NCI-H460 (cell line): Measurements from ENCODE around the gene NPW. TPM values are rescaled to one million over a fixed set of nuclear protein-coding genes. Genes with fewer than 3 reads are reported as not detected.
A peak's percentile ranks its signal among the peaks of the same experiment; 100 is the strongest.

ENCODE experiments used
- DNase-seq: peaks from one replicate; pipeline ENCODE4 v3.0.0-alpha.2; 2016; ENCODE audit warnings: low read depth; ENCODE audit errors: extremely low read depth
- total RNA-seq: library from RNA; depleted of rRNA; stranded (reverse); fragments of >200 nt; shearing (Covaris generic); gene quantifications from 2 replicates; pipeline ENCODE4 v1.2.3, GENCODE V29; 2014

The NPW gene
- total RNA-seq, 1 experiment from 2014 or later, result 3.4 TPM

DNA sequence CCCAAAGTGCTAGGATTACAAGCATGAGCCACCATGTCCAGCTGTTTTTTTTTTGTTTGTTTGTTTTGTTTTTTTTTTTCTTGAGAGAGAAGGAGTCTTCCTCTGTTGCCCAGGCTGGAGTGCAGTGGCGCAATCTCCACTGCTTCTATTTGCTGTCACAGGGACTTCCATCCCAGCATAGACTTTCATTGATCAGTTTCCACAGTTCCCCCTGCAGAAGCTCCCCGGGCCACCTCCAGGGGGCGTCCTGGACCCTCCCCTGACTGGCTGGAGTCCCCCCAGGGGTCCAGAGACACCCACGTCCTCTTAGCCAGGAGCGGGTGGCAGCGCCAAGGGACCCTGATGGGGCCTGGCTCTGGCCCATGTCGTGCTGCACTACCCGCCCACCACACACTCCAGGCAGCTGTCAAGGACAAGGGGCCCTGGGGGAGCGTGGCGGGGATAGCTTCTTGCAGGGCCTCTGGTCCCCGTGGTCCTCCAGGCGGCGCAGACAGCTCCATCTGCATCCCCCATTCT, 3.1 kb upstream of the NPW start:
- no peak for DNase-seq

DNA sequence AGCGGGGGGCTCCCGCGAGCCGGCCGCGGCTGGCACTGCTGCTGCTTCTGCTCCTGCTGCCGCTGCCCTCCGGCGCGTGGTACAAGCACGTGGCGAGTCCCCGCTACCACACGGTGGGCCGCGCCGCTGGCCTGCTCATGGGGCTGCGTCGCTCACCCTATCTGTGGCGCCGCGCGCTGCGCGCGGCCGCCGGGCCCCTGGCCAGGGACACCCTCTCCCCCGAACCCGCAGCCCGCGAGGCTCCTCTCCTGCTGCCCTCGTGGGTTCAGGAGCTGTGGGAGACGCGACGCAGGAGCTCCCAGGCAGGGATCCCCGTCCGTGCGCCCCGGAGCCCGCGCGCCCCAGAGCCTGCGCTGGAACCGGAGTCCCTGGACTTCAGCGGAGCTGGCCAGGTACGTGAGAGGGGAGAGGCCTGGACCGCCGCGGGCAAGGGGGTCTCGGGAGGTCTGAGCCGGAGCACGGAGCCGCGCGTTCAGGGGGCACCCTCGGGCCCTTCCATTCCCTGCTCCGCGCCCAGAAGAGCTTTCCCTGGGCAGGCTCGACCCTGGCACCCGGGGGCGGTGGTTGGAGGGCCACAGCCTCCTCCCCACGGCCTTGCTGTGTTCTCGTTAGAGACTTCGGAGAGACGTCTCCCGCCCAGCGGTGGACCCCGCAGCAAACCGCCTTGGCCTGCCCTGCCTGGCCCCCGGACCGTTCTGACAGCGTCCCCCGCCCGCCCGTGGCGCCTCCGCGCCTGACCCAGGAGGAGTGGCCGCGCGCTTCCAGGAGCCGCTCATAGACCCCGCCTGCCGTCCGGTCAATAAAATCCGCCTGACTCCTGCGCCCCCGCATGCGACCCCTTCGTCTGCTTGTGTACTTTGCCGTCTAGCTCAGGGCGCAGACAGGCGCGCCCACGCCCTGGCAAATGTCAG, 591 bp downstream of the NPW start:
- DNase-seq, result no peak

DNA sequence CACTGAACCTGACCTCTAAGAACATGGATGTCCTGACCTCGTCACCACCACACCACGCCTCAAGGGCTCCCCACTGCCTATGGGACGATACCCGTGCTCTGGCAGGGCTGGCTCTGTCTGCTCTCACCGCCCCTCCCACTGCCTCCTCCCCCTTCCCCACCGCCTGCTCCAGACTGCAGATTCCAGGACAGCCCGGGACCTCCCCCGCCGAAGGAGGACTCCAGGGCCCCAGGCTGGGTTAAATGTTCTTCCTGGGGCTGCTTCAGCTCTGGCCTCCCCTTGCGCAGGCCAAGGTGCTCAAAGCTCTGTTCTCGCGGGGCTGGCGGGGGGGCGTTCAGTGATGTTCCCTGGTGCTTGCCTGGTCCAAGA, 3.1 kb downstream of the NPW start:
- no peak for DNase-seq

DNA sequence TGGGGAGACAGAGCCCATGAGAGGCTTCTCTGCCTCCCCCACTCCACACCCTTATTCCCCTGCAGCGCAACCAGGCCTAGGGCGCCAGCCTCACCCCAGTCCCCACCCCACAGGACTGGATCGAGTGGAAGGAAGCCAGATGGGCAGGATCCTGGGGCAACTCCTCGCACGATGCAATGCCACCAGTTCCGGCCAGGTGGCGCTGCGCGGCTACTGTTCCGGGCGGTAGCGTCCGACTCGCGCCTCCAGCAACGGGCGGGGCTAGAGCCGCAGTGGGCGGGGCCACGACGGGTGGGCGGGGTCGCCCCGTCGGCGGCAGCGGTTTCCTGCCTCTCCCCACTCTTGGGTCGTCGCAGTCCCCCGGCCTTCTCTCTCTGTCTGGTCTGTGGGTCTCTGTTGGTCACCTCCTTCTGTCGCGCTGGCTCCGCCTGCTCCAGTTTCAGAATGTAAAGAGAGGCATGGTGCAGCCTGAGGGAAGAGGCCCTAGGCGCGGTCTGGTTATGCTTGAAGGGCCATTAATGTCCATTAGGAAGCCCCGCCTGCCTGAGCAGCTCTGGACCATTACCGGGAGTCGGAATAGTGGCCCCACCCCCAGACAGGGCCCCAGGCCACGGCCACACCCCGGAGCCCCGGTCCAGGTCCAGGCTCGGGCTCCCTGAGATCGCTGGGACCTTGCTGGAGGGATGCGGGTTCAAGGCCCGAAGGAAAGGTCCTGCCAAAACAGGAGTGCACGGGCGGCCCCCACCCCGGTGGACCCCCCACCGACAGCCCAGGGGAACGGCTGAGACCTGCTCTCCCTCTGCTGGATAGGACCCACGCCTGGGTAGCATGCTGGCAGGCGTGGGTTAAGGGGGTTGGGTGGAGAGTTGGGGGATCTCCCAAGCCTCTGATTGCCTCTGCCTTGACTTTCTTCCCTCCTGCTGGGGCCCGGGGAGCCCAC, 3.8 kb downstream of the NPW start:
- peak; percentile 89 for DNase-seq

DNA sequence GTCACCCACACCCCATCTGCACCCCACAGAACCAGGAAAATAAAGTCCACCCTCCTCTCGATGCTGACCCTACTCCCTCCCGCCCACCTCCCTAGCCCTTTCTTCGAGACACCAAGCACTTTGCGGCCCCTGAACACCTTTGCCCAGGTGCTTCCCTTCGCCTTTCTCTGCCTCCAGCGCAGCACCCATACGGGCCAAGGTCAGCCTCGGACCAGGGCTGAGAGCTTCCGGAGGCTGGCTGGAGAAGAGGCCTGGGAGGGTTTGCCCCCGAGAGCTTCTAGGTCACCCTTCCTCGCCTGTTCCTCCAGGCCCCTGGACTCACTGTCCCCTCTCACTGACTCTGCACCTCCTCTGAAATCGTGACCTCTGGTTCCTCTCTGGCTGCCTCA, 4.4 kb downstream of the NPW start:
- DNase-seq, result no peak

DNA sequence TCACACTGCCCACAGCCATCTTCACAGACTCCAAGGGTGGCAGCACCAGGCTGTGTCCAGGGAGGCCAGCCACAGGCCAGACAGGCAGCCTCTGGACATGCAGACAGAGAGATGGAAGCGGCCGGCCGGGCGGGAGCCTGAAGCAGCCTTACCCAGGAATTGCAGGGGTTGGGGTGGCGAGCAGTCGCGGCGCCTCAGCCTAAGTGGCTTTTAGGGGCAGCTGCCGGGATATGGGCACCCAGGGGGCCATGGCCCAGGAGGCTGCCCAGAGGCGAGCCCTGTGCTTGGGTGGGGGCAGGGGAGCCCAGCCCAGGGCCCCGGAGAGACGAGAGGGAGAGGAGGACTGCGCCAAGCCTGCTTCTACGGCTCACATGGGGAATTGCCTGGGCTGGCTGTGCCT, 5.7 kb downstream of the NPW start:
- no peak for DNase-seq

DNA sequence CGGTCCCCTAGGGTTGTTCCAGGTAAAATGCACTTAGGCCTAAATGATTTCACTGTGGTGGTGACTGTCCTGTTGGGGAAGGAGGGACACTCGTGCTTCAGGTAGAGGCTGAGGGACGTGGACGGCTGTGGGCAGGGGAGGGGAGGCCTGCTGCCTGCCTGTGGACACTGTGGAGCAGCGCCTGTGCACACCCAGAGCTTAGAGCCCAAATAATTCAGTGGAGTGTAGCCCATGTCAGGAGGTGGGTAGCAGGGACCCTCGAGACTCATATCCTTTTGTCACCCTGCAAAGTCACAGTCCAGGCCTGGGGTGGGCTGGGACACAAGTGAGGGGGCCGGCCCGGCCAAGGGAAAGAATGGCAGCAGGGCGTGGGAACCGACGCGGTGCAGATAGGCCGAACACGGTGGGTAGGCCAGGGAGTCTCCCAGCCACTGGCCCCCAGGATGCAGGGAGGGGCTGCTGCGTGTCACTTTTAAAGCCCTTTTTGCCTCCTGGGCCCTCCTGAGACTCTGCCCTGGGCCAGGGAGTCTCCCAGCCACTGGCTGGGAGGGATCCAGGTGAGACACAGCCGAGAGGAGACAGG, 6.4 kb downstream of the NPW start:
- DNase-seq, result no peak

DNA sequence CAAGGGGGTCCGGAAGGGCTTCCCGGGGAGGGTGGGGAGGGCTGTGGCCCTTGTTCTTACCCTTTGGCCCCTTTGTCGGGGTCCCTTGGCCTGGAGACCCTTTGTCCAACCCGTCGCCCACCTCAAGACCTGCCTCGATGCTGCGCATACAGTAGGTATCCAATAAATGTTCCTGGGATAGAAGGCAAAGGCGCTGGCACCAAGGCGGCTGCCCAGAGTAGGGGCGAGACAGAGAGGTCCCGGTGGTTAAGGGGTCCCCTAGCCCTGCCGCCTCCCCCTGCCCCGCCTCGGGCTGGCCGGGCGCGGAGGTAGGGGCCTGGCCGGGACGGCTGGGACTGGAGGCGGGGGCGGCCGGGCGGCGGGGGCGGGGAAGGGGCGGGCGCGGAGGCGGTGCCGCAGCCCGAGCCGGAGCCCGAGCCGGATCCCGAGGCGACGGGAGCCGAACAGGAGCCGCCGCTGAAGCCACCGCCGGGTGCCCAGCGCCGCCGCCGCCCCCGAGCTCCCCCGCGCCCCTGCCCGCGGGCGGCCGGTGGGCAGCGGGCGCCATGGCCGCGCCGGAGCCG, 7.0 kb downstream of the NPW start, which contains the start of gene NHERF2:
NHERF2 (plus strand) TSS at position 442 of the 563 bp plus-strand sequence; CDS start at position 546, 104 bp downstream.
- no peak for DNase-seq

DNA sequence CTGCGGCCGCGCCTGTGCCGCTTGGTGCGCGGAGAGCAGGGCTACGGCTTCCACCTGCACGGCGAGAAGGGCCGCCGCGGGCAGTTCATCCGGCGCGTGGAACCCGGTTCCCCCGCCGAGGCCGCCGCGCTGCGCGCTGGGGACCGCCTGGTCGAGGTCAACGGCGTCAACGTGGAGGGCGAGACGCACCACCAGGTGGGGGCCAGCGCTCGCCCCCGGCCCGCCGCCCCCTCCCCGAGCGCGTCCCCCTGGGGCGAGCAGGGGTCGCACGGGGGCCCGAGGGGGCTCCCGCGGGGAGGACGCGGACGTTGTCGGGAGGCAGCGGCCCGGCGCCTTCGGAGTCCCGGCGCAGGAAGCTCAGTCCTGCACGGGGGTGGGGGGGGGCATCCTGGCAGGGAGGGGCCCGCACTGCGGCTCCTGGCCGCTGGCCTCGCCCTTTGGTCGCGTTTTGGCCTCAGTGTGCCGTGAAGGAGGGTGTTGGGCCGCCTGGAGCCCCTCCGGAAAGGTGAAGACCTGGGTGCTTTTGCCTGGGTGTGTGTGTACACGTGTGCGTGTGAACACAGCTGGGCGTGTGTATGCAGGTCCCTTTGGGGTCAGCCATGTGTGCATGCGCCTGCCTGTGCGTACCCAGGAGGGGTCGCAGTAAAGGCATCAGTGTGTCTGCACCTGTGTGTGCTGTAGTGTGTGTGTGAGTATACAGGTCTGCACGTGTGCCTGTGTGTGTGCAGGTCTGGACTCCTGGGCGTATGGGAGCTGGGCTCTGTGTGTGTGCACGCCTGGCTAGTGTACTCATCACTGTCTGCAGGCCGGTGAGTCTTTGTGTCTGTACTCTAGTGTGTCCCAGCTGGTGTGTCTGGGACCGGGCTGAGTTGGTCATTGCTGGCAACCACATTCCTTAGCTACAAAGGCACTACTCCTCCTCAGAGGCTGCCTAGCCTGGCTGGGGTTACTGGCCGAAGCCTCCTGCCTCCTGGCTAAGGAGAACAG, 7.7 kb downstream of the NPW start:
- DNase-seq, result no peak

DNA sequence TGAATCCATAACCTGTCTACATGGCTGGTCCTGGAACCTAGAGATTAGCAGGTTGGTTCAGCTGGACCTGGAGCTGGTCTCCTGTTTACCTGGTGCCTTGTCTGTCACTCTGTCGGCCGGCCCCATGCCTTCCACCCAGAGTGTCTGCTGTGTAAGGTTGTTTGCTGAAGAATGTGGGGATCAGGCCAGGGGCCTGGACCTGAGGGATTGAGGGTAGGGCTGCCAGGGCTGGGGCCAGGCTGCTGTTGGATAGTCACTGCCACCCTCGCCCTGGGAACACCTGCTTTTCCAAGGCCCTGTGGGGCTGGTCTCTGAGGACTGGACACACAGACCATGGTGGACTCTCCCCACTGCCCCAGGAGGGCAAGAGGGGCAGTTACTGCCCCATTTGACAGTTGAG, 8.6 kb downstream of the NPW start:
- DNase-seq, result no peak

DNA sequence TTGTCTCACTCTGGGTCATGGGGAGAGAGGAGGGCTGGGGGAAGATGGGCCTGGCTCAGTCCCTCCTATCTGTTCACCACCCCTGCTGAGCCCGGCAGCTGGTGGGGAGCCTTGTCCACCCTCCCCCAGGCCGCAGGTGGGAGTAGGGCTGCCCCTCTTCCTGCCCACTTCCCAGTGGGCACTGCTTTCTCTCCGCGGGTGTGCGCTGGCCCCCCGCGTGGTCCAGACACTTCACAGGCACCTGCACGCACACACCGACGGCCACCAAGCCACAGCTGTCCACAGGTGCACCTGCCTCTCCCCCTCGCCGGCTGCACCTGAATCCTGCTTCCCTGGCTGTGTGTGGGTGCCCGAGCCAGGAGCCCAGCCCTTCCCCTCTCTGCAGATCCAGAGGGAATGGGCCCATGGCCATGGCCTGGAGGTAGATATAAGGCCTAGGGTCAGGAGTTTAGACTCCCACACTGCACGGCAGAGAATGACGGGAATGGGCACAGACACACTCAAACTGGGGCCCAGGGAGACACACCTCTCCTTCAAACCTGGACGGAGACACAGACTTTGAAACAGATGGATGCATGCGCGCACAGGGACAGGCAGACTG, 9.1 kb downstream of the NPW start:
- DNase-seq, result no peak

DNA sequence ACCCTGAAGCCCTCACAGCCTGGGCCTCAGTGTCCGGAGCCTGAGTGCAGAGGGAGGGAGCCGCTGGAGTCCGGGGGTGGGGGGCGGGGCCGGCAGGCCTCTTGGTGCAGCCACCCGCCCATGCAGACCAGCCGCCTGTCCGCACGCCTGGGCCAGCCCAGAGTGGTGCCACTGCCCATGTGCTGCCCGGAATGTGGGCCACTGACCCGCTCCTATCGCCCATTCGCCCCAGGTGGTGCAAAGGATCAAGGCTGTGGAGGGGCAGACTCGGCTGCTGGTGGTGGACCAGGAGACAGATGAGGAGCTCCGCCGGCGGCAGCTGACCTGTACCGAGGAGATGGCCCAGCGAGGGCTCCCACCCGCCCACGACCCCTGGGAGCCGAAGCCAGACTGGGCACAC, 9.8 kb downstream of the NPW start:
- no peak for DNase-seq

DNA sequence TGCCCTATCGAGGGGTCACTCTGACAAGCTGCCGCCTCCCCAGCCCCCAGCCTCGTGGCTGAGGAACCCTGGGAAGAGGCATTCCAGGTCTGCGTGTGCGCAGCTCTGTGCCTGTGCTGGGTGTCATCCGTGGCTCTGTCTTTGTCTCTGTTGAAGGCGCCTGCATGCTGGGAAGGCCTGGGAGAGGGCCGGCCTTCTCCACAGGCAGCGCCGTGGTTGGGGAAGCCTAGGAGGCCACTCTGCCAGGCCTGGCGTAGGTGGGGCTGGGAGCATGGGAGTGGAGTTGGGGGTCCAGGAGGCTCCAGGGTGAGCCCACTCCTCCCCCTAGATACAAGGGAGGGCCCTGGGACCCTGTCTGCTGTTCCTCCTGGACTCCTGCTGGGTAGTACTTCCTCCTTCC, 10.5 kb downstream of the NPW start:
- no peak for DNase-seq

DNA sequence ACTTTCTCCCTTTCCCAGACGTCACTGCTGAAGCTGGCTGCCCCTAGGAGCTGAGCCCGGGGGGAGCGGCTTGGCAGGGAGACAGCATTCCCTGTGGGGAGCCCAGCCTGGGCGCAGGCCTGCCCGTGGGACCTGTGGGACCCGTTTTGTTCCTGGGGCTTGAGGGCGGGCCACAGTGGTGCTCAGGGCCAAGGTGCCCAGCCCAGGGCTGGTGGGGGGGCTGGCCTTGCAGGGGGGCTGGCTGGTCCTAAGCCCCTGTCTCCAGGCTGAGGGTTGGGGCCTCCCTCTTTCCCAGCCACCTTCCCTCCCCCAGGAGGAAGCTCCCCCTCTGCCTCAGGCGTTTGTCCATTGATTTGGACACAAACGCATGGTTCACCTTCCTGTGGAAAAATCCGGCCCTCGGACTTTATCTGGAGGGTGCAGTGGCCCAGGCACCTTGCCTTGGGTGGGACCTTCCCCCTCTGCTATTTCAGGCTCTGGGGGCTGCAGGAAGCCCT, 11.5 kb downstream of the NPW start:
- DNase-seq, result no peak

DNA sequence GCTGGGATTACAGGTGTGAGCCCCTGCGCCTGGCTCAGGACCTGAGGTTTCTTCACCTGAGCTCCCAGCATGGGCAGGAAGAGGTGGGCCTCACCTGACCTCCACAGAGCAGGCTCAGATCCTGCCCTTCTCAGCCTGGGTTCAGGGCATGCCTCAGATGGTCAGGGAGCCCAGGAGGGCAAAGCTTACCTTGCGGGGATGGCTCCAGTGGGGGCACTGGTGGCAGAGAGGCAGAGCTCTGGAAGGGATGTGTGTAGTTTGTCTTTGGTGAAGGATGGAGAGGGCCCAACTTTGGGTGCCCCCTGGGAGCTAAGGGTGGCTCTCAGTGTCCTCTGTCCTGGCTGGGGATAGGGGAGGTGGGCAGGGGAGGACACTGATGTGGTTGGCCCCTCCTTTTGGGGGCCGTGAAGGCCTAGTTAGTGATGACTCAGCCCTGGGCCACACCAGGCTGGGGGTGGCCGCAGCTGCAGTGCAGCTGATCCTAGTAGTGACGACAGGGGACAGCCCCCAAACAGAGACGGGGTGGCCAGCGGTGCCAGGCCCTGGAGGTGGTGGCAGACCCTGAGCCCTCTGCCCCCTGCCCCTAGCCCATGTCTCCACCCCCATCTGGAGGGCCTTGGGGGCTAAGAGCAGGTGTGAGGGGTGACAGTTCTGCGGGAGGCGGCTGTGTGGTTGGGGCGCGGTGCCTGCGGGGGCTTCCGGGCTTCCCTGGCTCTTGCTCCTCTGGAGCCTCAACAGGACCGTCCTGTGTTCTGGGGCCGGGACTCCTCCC, 12.9 kb downstream of the NPW start:
- no peak for DNase-seq

DNA sequence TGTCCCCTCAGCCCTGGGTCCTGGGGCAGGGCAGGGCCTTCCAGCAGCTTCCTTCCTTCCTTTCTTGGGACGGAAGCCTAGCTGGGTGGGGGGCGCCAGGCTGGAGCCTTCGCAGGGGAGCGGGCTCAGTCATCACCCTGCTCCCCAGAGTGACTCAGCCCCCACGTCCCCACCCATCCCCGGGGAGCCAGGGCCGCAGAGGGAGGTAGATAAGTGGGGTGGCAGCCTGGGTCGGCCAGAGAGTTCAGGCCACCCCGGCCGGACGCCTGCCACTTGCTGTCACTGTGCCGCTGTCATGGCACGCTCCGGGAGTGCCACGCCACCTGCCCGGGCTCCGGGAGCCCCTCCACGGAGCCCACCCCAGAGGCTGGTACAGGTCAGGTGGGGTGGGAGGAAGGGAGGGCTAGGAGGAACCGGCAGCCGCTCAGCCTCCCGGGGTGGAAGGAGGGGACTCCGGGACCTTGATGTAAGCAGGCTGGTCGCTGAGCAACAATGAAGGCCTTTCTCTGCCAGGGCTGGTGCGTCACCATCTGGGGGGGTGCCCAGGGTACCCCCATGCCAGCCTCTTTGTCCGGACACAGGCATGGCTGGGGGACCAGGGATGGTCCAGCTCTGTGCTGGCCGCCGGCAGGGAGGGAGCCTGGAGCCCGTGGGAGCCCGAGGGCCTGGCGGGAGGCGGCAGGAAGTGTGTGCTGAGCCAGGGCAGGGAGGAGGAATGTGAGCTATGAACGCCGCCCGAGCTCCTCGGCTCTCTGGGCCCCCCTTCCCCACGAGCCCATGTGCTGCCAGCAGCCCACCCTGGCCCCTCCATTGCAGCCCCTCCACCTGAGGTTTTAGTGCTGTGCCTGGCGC, 13.7 kb downstream of the NPW start:
- DNase-seq, result no peak
